IMR-90 (cell line): ENCODE measurements around the gene PLEKHG1. TPM values are rescaled to one million over a fixed set of nuclear protein-coding genes. Genes with fewer than 3 reads are reported as not detected.

ENCODE experiments used
- ATAC-seq: fragments of 200-7000 bp; cut with Tn5 transposase; 2 replicates; pipeline ENCODE4 v1.9.1; 2020; ENCODE audit warnings: low read depth, mild to moderate bottlenecking, moderate library complexity
- BruUV-seq: library from RNA; stranded (reverse); fragments of 400-500 nt; replicated peaks from 2 replicates; lab custom pipeline; 2021; lab: Mats Ljungman, UMichigan
- CTCF ChIA-PET: fragments of 300-600 bp; formaldehyde crosslinking; extraction: SDS; loops from one replicate; lab custom pipeline; 2021; ENCODE audit warnings: antibody characterized with exemption; lab: Yijun Ruan, JAX
- POLR2A ChIA-PET: fragments of 300-600 bp; sonication (Branson Sonifier 250); formaldehyde crosslinking; loops from one replicate; lab custom pipeline; 2022; ENCODE audit warnings: antibody characterized with exemption; ENCODE audit not compliant: unreplicated experiment; lab: Charles Lee
- DNase-seq: peaks from one replicate; pipeline ENCODE4 v3.0.0; 2013
- H2AFZ ChIP-seq: replicated peaks from 2 replicates; pipeline ENCODE3; 2013; ENCODE audit warnings: low read length, mild to moderate bottlenecking; ENCODE audit not compliant: poor library complexity
- H2AK5ac ChIP-seq: 2 replicates; pipeline ENCODE4 v1.6.1; 2013; ENCODE audit warnings: low read depth, low read length, inconsistent platforms
- H2AK9ac ChIP-seq: replicated peaks from 2 replicates; pipeline ENCODE3; 2013; ENCODE audit warnings: mild to moderate bottlenecking, low read depth, low read length, moderate library complexity; ENCODE audit not compliant: poor library complexity
- H2BK120ac ChIP-seq: 2 replicates; pipeline ENCODE4 v1.6.1; 2013; ENCODE audit warnings: low read depth, low read length, inconsistent platforms
- H2BK15ac ChIP-seq: 3 replicates; pipeline ENCODE4 v1.6.1; 2013; ENCODE audit warnings: low read depth, low read length, inconsistent platforms
- H2BK20ac ChIP-seq: 2 replicates; pipeline ENCODE4 v1.6.1; 2013; ENCODE audit warnings: low read depth, mild to moderate bottlenecking, inconsistent platforms, low read length, moderate library complexity
- H2BK5ac ChIP-seq: 2 replicates; pipeline ENCODE4 v1.6.1; 2013; ENCODE audit warnings: mild to moderate bottlenecking, low read depth, low read length, inconsistent platforms; ENCODE audit not compliant: poor library complexity, severe bottlenecking
- H3K14ac ChIP-seq: replicated peaks from 2 replicates; pipeline ENCODE4 v1.6.1; 2013; ENCODE audit warnings: low read depth, low read length, inconsistent platforms
- H3K18ac ChIP-seq: 2 replicates; pipeline ENCODE4 v1.6.1; 2013; ENCODE audit warnings: low read depth, low read length, control low read depth
- H3K23ac ChIP-seq: 2 replicates; pipeline ENCODE4 v1.6.1; 2013; ENCODE audit warnings: low read depth, low read length, inconsistent platforms
- H3K27ac ChIP-seq: 2 replicates; pipeline ENCODE4 v1.5.1; 2013; ENCODE audit warnings: mild to moderate bottlenecking, control low read depth, low read length; ENCODE audit not compliant: insufficient read depth
- H3K27me3 ChIP-seq: 2 replicates; pipeline ENCODE4 v1.6.1; 2013; ENCODE audit warnings: low read length; ENCODE audit not compliant: control insufficient read depth, insufficient read depth
- H3K36me3 ChIP-seq: 2 replicates; pipeline ENCODE4 v1.6.1; 2013; ENCODE audit warnings: low read length, mixed read lengths; ENCODE audit not compliant: control insufficient read depth, insufficient read depth
- H3K4ac ChIP-seq: 2 replicates; pipeline ENCODE4 v1.6.1; 2013; ENCODE audit warnings: low read depth, low read length, inconsistent platforms
- H3K4me1 ChIP-seq: 2 replicates; pipeline ENCODE4 v1.6.1; 2013; ENCODE audit warnings: low read length, mixed read lengths; ENCODE audit not compliant: control insufficient read depth, insufficient read depth
- H3K4me2 ChIP-seq: 2 replicates; pipeline ENCODE4 v1.6.1; 2013; ENCODE audit warnings: low read depth, mild to moderate bottlenecking, control low read depth, low read length, moderate library complexity
- H3K4me3 ChIP-seq: 2 replicates; pipeline ENCODE4 v1.5.1; 2013; ENCODE audit warnings: low read depth, mild to moderate bottlenecking, control low read depth, low read length, moderate library complexity; ENCODE audit not compliant: insufficient read depth
- H3K56ac ChIP-seq: 2 replicates; pipeline ENCODE4 v1.6.1; 2013; ENCODE audit warnings: low read length, inconsistent platforms; ENCODE audit not compliant: insufficient read depth; ENCODE audit errors: extremely low read depth
- H3K79me1 ChIP-seq, 2 experiments: 2 replicates each; pipeline ENCODE4 v1.6.1; 2013; ENCODE audit warnings: low read length in 2 of 2, inconsistent platforms in 1 of 2, low read depth in 1 of 2
- H3K9ac ChIP-seq: 2 replicates; pipeline ENCODE4 v1.6.1; 2013; ENCODE audit warnings: low read depth, low read length, control low read depth
- H3K9me1 ChIP-seq: 2 replicates; pipeline ENCODE4 v1.6.1; 2013; ENCODE audit warnings: low read length, inconsistent platforms; ENCODE audit not compliant: insufficient read depth
- H3K9me3 ChIP-seq: 2 replicates; pipeline ENCODE4 v1.6.1; 2013; ENCODE audit warnings: low read length; ENCODE audit not compliant: control insufficient read depth, insufficient read depth
- H4K20me1 ChIP-seq: 2 replicates; pipeline ENCODE4 v1.6.1; 2013; ENCODE audit warnings: low read length, inconsistent platforms; ENCODE audit not compliant: insufficient read depth
- H4K5ac ChIP-seq: 2 replicates; pipeline ENCODE4 v1.6.1; 2013; ENCODE audit warnings: mild to moderate bottlenecking, low read depth, low read length, control low read depth
- H4K8ac ChIP-seq, 2 experiments: 2 replicates each; pipeline ENCODE4 v1.6.1; 2013; ENCODE audit warnings: low read depth in 2 of 2, low read length in 2 of 2, control low read depth in 1 of 2, inconsistent platforms in 1 of 2
- H4K91ac ChIP-seq: 2 replicates; pipeline ENCODE4 v1.6.1; 2013; ENCODE audit warnings: low read depth, low read length, inconsistent platforms; ENCODE audit not compliant: insufficient read depth
- BHLHE40 ChIP-seq: fragments of 150-350 bp; IDR thresholded peaks from 2 replicates; pipeline ENCODE4 v1.6.1; 2016; ENCODE audit warnings: mild to moderate bottlenecking, low read depth, low read length
- CEBPB ChIP-seq: IDR thresholded peaks from 2 replicates; pipeline ENCODE4 v1.6.1; 2012; ENCODE audit warnings: low read depth, low read length, improper control_type of control experiment
- CTCF ChIP-seq: conservative IDR thresholded peaks from 2 replicates; pipeline ENCODE4 v1.5.1; 2012; ENCODE audit warnings: mild to moderate bottlenecking, low read depth, low read length, improper control_type of control experiment
- ELK1 ChIP-seq: fragments of 150-350 bp; IDR thresholded peaks from 2 replicates; pipeline ENCODE4 v1.6.1; 2016; ENCODE audit warnings: low read depth, mild to moderate bottlenecking, low read length, moderate library complexity, borderline replicate concordance
- MAFK ChIP-seq: IDR thresholded peaks from 2 replicates; pipeline ENCODE4 v1.6.1; 2012; ENCODE audit warnings: low read depth, low read length, improper control_type of control experiment
- MAZ ChIP-seq: IDR thresholded peaks from 2 replicates; pipeline ENCODE4 v1.6.1; 2012; ENCODE audit warnings: low read depth, mild to moderate bottlenecking, low read length, improper control_type of control experiment, moderate library complexity, borderline replicate concordance
- NFE2L2 ChIP-seq: fragments of 150-350 bp; IDR thresholded peaks from 2 replicates; pipeline ENCODE4 v1.6.1; 2016; ENCODE audit warnings: low read depth, mild to moderate bottlenecking, low read length
- RAD21 ChIP-seq: IDR thresholded peaks from 2 replicates; pipeline ENCODE4 v1.6.1; 2012; ENCODE audit warnings: low read length, improper control_type of control experiment
- RCOR1 ChIP-seq: IDR thresholded peaks from 2 replicates; pipeline ENCODE4 v1.6.1; 2012; ENCODE audit warnings: mild to moderate bottlenecking, low read length, improper control_type of control experiment; ENCODE audit not compliant: insufficient replicate concordance
- RFX5 ChIP-seq: IDR thresholded peaks from 2 replicates; pipeline ENCODE4 v1.8.0; 2012; ENCODE audit warnings: low read depth, mild to moderate bottlenecking, low read length, moderate library complexity
- SMC3 ChIP-seq: fragments of 150-350 bp; IDR thresholded peaks from 2 replicates; pipeline ENCODE4 v1.6.1; 2016; ENCODE audit warnings: low read depth, mild to moderate bottlenecking, antibody characterized with exemption, low read length, moderate library complexity
- WGBS, 2 experiments: methylation state at CpG; one replicate each; pipeline versions ENCODE4 v1.1.5 to v1.1.7; 2013; ENCODE audit warnings: missing lambda C conversion rate in 2 of 2; ENCODE audit not compliant: insufficient read length in 1 of 2; ENCODE audit errors: extremely low coverage in 2 of 2; 5-methylcytosine and 5-hydroxymethylcytosine counted together
- dilution Hi-C: fragments of 300-500 bp; cut with HindIII; formaldehyde crosslinking; loops from one replicate; pipeline ENCODE4 v1.14.3; 2018; ENCODE audit warnings: low sequenced_read_pairs; ENCODE audit not compliant: unreplicated experiment
- in situ Hi-C: fragments of 300-500 bp; cut with MboI; formaldehyde crosslinking; loops from 3 replicates; pipeline ENCODE4 v1.14.3; 2019; ENCODE audit warnings: low sequenced_read_pairs, inconsistent platforms, mixed read lengths
- intact Hi-C: fragments of 100-400 bp; cut with micrococcal nuclease; formaldehyde crosslinking; loops from 2 replicates; pipeline ENCODE4 v1.10.0; 2022
- polyA plus RNA-seq, 3 experiments: library from polyadenylated mRNA; depleted of rRNA; stranded (reverse); fragments of >200 nt; gene quantifications; 2 replicates each; pipeline ENCODE4 v1.2.3, GENCODE V29; 2012; ENCODE audit warnings: low replicate concordance in 1 of 3
- total RNA-seq: library from RNA; depleted of rRNA; stranded (reverse); fragments of >200 nt; gene quantifications from 2 replicates; pipeline ENCODE4 v1.2.3, GENCODE V29; 2012

Gene PLEKHG1
- total and polyA plus RNA-seq, 2 of the 4 experiments (the other 2 are of a cell fraction): 0.09 to 0.36 TPM

GRCh38 chr6:150596439-150596838, 3.2 kb upstream of the PLEKHG1 start:
- H3K27ac ChIP-seq: no peak overlapping the region
- DNase-seq: no peak
- H4K8ac ChIP-seq: no peak overlapping the region
- dilution Hi-C loops (no loop called here), intact Hi-C loops (no loop called here), in situ Hi-C loops (no loop called here)
- H3K23ac ChIP-seq: no peak overlapping the region
- H3K56ac ChIP-seq: no peak overlapping the region
- no peak overlapping the region for H2AK9ac ChIP-seq
- H2AFZ ChIP-seq: no peak overlapping the region
- H3K9me1 ChIP-seq: no peaks in the 10 kb centered on the region
- BruUV-seq: no TSS peak
- ChIA-PET CTCF (no interaction called here), POLR2A (no interaction called here)
- no peaks in the 10 kb centered on the region for H3K4me1 ChIP-seq
- no peaks in the 10 kb centered on the region for H3K79me1 ChIP-seq
- TF ChIP-seq RCOR1 (no peak), BHLHE40 (no peak), SMC3 (no peak), NFE2L2 (no peak), MAZ (no peak), RAD21 (no peak), CEBPB (no peak), RFX5 (no peak), CTCF (no peak), ELK1 (no peak), MAFK (no peak)
- H3K36me3 ChIP-seq: no peaks in the 10 kb centered on the region
- no peak overlapping the region for H3K4me2 ChIP-seq
- H3K9me3 ChIP-seq: no peaks in the 10 kb centered on the region
- no peak for ATAC-seq
- no peak overlapping the region for H2BK5ac ChIP-seq
- no peak overlapping the region for H3K18ac ChIP-seq
- H4K20me1 ChIP-seq: no peaks in the 10 kb centered on the region
- H4K91ac ChIP-seq: no peak overlapping the region
- WGBS, 2 experiments: no CpG with 5 or more reads among the region's 7 CpGs
- no peak overlapping the region for H2BK20ac ChIP-seq
- H3K9ac ChIP-seq: no peak overlapping the region
- no peak overlapping the region for H3K14ac ChIP-seq
- H3K4me3 ChIP-seq: no peak overlapping the region
- no peak overlapping the region for H2BK120ac ChIP-seq
- H2AK5ac ChIP-seq: no peak overlapping the region
- no peak overlapping the region for H3K4ac ChIP-seq
- no peak overlapping the region for H2BK15ac ChIP-seq
- no peak overlapping the region for H4K5ac ChIP-seq
- H3K27me3 ChIP-seq: peaks cover 47% of the 10 kb centered on the region
